MCF 10A (cell line): ENCODE measurements around the gene TMCC2. TPM values are rescaled to one million over a fixed set of nuclear protein-coding genes. Genes with fewer than 3 reads are reported as not detected.

Experiments
- BruUV-seq: library from RNA; stranded (reverse); fragments of 400-500 nt; replicated peaks from 2 replicates; lab custom pipeline; 2021; lab: Mats Ljungman, UMichigan
- CTCF ChIA-PET: fragments of 300-600 bp; sonication (Branson Sonifier 250); formaldehyde crosslinking; extraction: SDS; loops from one replicate; lab custom pipeline; 2021; ENCODE audit warnings: antibody characterized with exemption, inconsistent platforms; lab: Yijun Ruan, JAX
- POLR2A ChIA-PET: fragments of 300-600, 350-650 bp; sonication (Branson Sonifier 250); formaldehyde crosslinking; extraction: SDS; loops from one replicate; lab custom pipeline; 2020; ENCODE audit warnings: antibody characterized with exemption, inconsistent platforms; lab: Yijun Ruan, JAX
- DNase-seq: peaks from one replicate; pipeline ENCODE4 v3.0.0-alpha.2; 2018; ENCODE audit not compliant: unreplicated experiment
- H3K27ac Mint-ChIP-seq: one replicate; pipeline ENCODE4 v1.8.0; 2022; ENCODE audit warnings: mild to moderate bottlenecking, low read depth, mixed read lengths; ENCODE audit not compliant: unreplicated experiment
- H3K27me3 Mint-ChIP-seq: one replicate; pipeline ENCODE4 v1.8.0; 2022; ENCODE audit warnings: mixed read lengths; ENCODE audit not compliant: insufficient read depth, unreplicated experiment
- H3K36me3 Mint-ChIP-seq: one replicate; pipeline ENCODE4 v1.8.0; 2022; ENCODE audit warnings: mild to moderate bottlenecking, moderate library complexity, mixed read lengths; ENCODE audit not compliant: insufficient read depth, unreplicated experiment
- H3K4me1 Mint-ChIP-seq: one replicate; pipeline ENCODE4 v1.8.0; 2022; ENCODE audit warnings: mixed read lengths; ENCODE audit not compliant: insufficient read depth, unreplicated experiment
- H3K4me3 Mint-ChIP-seq: one replicate; pipeline ENCODE4 v1.8.0; 2022; ENCODE audit warnings: mild to moderate bottlenecking, moderate library complexity, mixed read lengths; ENCODE audit not compliant: unreplicated experiment
- H3K9me3 Mint-ChIP-seq: one replicate; pipeline ENCODE4 v1.8.0; 2022; ENCODE audit warnings: mixed read lengths; ENCODE audit not compliant: unreplicated experiment
- intact Hi-C: fragments of 100-400 bp; cut with micrococcal nuclease; formaldehyde crosslinking; loops from 2 replicates; pipeline ENCODE4 v1.14.1; 2022
- total RNA-seq: library from RNA; stranded (reverse); gene quantifications from 2 replicates; pipeline ENCODE4 v1.2.3, GENCODE V29; 2022
- TF ChIP-seq, protein P1 (sequence below): fragments of 200-600 bp; IDR thresholded peaks from one replicate; pipeline ENCODE4 v1.8.0; 2022; ENCODE audit warnings: antibody characterized with exemption, mild to moderate bottlenecking; ENCODE audit not compliant: unreplicated experiment

TMCC2 gene
- total RNA-seq, 1 experiment from 2014 or later: 0.79 TPM

DNA sequence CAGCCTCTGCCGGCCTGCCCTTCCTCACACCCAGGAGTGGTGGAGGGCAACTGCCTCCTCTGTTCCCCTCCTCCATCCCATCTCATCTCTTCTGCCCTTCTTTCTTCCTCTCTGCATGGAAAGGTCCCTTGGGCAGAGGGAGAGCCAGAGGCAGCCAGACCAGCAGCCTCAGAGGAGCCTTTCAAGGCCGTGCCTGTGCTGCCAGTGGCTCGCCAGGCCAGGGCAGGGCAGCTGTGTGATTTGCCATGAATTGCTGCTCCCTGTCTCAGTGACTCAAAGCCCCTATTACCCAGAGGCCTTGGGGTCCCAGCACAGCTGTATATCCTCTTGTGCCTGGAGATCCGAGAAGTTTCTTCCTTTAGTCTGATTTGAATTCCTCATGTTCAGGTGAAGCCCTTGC, 21.9 kb downstream of the TMCC2 start:
- H3K4me3 Mint-ChIP-seq: no peak overlapping the region
- H3K27me3 Mint-ChIP-seq: no peaks in the 10 kb centered on the region
- ChIA-PET CTCF (interaction anchor here (0.7 to 14.4 kb wide), 6 partner anchors 21 to 755 kb away, joined by 3 to 487 read pairs (median 12); partner anchors contain the start of gene TMCC2), POLR2A (interaction anchor here (0.5 to 0.6 kb wide), 2 partner anchors 344 to 751 kb away, joined by 3 read pairs; no protein-coding TSS in a partner anchor)
- H3K36me3 Mint-ChIP-seq: no peaks in the 10 kb centered on the region
- H3K27ac Mint-ChIP-seq: no peak overlapping the region
- no TSS peak for BruUV-seq
- intact Hi-C loops: loop anchor here (2.0 to 10.0 kb wide), 2 partner anchors 21 to 685 kb away; no protein-coding TSS in a partner anchor
- no peak for DNase-seq
- TF ChIP-seq, protein P1, sequence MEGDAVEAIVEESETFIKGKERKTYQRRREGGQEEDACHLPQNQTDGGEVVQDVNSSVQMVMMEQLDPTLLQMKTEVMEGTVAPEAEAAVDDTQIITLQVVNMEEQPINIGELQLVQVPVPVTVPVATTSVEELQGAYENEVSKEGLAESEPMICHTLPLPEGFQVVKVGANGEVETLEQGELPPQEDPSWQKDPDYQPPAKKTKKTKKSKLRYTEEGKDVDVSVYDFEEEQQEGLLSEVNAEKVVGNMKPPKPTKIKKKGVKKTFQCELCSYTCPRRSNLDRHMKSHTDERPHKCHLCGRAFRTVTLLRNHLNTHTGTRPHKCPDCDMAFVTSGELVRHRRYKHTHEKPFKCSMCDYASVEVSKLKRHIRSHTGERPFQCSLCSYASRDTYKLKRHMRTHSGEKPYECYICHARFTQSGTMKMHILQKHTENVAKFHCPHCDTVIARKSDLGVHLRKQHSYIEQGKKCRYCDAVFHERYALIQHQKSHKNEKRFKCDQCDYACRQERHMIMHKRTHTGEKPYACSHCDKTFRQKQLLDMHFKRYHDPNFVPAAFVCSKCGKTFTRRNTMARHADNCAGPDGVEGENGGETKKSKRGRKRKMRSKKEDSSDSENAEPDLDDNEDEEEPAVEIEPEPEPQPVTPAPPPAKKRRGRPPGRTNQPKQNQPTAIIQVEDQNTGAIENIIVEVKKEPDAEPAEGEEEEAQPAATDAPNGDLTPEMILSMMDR: no peak
- H3K4me1 Mint-ChIP-seq: peaks cover 11% of the 10 kb centered on the region
- no peaks in the 10 kb centered on the region for H3K9me3 Mint-ChIP-seq

DNA sequence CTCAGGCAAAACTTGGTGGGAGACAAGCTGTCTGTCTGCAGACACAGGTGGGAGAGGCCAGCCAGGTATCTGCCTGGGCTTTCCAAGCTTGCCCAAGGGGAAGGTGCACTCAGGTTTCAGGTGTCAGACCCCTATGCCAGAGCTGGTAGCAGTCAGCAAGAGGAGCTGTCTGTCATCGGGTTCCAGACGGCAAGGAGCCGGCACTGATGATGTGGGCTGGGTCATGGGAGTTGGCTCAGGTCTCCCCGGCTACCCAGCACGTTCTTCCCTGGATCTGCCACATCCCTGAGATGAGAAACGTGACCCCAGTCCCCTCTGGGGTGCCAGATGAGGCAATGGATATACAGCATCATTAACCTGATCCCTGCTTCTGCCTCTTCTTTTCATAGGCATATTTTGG, 23.0 kb downstream of the TMCC2 start:
- no peak for DNase-seq
- Mint-ChIP-seq H3K4me3 (no peak overlapping the region), H3K9me3 (no peaks in the 10 kb centered on the region), H3K27ac (no peak overlapping the region), H3K27me3 (no peaks in the 10 kb centered on the region), H3K36me3 (no peaks in the 10 kb centered on the region), H3K4me1 (peaks cover 11% of the 10 kb centered on the region)
- CTCF ChIA-PET: interaction anchor here (0.5 to 14.4 kb wide), 13 partner anchors 13 to 277 kb away, joined by 3 to 487 read pairs (median 5); partner anchors contain the start of genes RBBP5 and TMCC2
- TF ChIP-seq, protein P1: no peak
- no TSS peak for BruUV-seq
- POLR2A ChIA-PET: interaction anchor here (0.6 to 1.0 kb wide), 6 partner anchors 12 to 500 kb away, joined by 3 to 4 read pairs (median 3); partner anchors contain the start of gene TMCC2
- intact Hi-C loops: loop anchor here (10.0 kb wide), 1 partner anchor 686 kb away; no protein-coding TSS in a partner anchor

DNA sequence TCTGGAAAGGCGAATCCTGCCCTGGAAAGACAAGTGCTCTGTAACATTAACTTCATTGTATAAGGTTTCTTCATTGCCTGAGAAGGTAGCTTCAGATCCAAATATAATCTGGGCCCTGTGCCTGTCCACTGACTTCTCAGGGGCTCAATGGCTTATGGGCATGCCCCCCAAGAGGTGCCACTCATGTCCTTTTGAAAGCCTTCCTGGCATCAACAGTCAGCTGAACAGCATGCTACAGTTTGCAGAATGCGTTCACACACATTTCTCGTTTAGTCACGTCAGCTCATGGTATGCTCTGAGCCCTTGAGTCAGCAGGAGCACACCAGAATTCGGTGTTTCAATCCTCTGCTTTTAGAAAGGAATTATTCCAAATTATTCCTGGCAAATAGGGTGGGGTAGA, 23.8 kb downstream of the TMCC2 start:
- no peak overlapping the region for H3K27ac Mint-ChIP-seq
- ChIA-PET POLR2A (interaction anchor here (1.8 kb wide), 1 partner anchor 9 kb away, joined by 8 read pairs; no protein-coding TSS in a partner anchor), CTCF (interaction anchor here (0.6 to 14.4 kb wide), 13 partner anchors 10 to 1123 kb away, joined by 3 to 487 read pairs (median 5); partner anchors contain the start of genes RBBP5 and TMCC2)
- no peak for DNase-seq
- intact Hi-C loops: loop anchor here (10.0 kb wide), 1 partner anchor 687 kb away; no protein-coding TSS in a partner anchor
- TF ChIP-seq, protein P1: no peak
- H3K9me3 Mint-ChIP-seq: no peaks in the 10 kb centered on the region
- peaks cover 19% of the 10 kb centered on the region for H3K4me1 Mint-ChIP-seq
- H3K27me3 Mint-ChIP-seq: no peaks in the 10 kb centered on the region
- no peaks in the 10 kb centered on the region for H3K36me3 Mint-ChIP-seq
- no peak overlapping the region for H3K4me3 Mint-ChIP-seq
- BruUV-seq: no TSS peak
